ENCODE data around the gene MSTO1.

The MSTO1 gene

DNA sequence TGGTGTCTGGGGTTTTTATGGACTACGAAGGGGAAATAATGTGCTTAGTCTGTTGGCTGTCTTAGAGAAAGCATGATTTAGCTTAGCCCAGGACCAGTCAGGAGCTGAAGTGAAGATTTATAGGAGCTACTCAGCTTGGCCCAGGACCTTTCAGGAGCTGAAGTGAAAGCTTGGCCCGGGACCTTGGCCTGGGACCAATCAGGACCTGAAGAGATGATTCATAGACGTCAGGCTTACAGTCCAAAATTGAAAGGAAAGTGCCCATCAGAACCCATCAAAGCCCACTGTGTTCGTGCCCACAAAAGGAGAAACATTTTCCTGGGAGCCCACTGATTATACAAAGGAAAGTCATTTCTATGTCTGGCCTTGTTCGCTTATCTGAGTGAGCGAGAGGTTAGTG is 35.6 kb downstream of the MSTO1 start:
- no peak for TF ChIP-seq ZFX (IDR thresholded peaks at IDR 0.05; ENCODE audit: borderline replicate concordance)
- TF ChIP-seq CTCF (IDR thresholded peaks at IDR 0.05), result no peak

DNA sequence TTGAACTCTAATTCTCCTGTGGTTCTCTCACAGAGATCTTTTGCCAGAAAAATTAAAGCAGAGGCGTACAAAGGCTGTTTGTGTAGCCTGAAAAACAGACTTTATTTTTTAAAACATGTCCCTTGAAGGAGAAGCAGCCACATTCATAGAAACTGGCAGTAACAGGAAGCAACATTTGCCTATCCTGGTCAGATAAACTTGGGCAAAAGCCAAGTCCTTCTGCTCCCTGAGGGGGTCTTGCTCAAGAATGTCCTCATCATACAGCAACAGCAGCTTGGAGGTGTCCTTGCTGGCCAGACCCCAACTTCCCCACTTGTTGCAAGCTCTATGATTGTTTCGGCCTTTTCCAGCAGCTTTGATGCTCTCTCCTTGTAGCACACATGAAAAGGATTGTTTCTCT is 36.3 kb downstream of the MSTO1 start:
- TF ChIP-seq ZFX (IDR thresholded peaks at IDR 0.05; ENCODE audit: borderline replicate concordance) (no peak), CTCF (IDR thresholded peaks at IDR 0.05) (no peak)
- no peak overlapping the region for H3K27ac ChIP-seq

More for the DNA sequence above, 35.6 kb downstream of the MSTO1 start:
- H3K27ac ChIP-seq, result no peak overlapping the region

DNA sequence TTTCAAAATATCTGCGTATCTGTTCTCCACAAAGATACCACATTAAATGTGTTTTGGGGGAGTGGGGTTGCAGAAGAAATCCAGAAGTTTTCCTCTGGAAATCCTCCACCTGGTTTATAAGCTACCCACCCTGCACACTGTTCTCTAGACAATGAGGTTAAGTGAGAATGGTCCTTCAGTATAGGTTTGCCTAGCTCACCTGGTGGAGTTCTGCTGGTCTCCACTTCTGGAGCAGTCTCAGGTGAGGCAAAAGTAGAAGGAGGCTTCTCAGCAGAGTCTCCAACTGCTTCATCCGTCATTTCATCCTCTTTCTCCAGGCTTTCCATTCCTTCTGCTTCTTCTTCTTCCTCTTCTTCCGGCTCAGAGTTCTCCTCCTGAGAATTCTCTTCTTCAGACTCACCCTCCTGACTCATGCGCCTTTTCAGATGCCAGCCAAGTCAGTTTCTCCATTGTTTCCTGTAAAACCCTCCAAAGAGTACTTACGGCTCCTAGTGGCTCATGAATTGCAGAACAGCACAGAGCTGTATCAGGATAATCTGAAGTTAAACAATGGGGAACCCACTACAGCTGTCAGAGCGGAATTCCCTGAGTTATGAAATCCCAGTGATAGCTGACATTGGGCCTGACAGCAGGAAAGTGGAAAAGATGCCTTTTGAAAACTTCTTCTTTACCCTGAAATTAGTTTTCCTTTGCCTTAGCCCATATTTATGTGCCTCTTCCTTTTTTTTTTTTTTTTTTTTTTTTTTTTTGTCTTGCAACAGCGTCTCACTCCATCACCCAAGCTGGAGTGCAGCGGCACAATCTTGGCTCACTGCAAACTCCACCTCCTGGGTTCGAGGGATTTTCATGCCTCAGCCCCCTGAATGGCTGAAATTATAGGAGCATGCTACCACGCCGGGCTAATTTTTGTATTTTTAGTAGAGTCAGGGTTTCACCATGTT is 38.5 kb downstream of the MSTO1 start:
- TF ChIP-seq CTCF (IDR thresholded peaks at IDR 0.05) (no peak), ZFX (IDR thresholded peaks at IDR 0.05; ENCODE audit: borderline replicate concordance) (no peak)
- H3K27ac ChIP-seq, result no peak overlapping the region

- H3K27ac ChIP-seq, result no peak overlapping the region
- TF ChIP-seq ZFX (IDR thresholded peaks at IDR 0.05; ENCODE audit: borderline replicate concordance) (no peak), CTCF (IDR thresholded peaks at IDR 0.05) (no peak)
Measured at GRCh38 chr1:155649676-155650075, 39.7 kb downstream of the MSTO1 start.

- peak overlapping the region; percentile 78 for H3K27ac ChIP-seq
- TF ChIP-seq ZFX (IDR thresholded peaks at IDR 0.05; ENCODE audit: borderline replicate concordance), result no peak
- no peak for TF ChIP-seq CTCF (IDR thresholded peaks at IDR 0.05)
Measured at GRCh38 chr1:155650231-155650757, 40.3 kb downstream of the MSTO1 start.

- H3K27ac ChIP-seq, result peak overlapping the region; percentile 78
- TF ChIP-seq ZFX (IDR thresholded peaks at IDR 0.05; ENCODE audit: borderline replicate concordance), result no peak
Measured at GRCh38 chr1:155651861-155652661, 42.0 kb downstream of the MSTO1 start.

DNA sequence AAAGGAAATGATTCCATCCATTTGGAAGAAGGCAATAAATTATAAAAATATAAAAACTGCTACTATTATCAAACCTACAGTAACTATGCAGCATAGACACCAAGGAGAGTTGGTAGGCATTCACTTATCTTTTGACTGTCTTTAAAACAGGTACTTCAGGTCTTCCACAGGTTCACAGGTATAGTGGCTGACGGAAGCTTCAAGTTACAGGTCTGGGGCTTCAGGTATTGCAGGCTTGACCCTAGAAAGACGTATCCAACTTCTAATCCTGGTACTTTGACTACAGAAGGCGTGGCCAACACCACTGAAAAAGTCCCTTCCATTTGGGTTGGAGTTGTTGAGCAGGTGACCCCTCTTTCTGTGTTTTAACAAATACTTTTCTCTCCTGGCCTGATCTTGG is 42.9 kb downstream of the MSTO1 start:
- no peak overlapping the region for H3K27ac ChIP-seq
- no peak for TF ChIP-seq CTCF (IDR thresholded peaks at IDR 0.05)
- TF ChIP-seq ZFX (IDR thresholded peaks at IDR 0.05; ENCODE audit: borderline replicate concordance), result no peak

All from 22Rv1 (cell line).